Sigmoid colon (tissue), 7 donors: ENCODE data around the gene TAS1R3. TPM values are rescaled to one million over a fixed set of nuclear protein-coding genes. Genes with fewer than 3 reads are reported as not detected.

ENCODE experiments used
- DNase-seq: peaks from one replicate; pipeline ENCODE4 v3.0.0-alpha.2; 2019
- H3K27ac ChIP-seq, 4 donors: fragments of 200-600 bp; sonication (generic); one replicate each; pipeline ENCODE4 v1.5.1; 2016 to 2019; ENCODE audit warnings: mild to moderate bottlenecking in 1 of 4
- H3K27me3 ChIP-seq, 3 donors: fragments of 200-600 bp; sonication (generic); one replicate each; pipeline ENCODE4 v1.5.1; 2019; ENCODE audit warnings: mild to moderate bottlenecking in 1 of 3
- H3K36me3 ChIP-seq, 4 donors: fragments of 200-600 bp; sonication (generic); one replicate each; pipeline ENCODE4 v1.5.1; 2016 to 2019
- H3K4me1 ChIP-seq, 4 donors: fragments of 200-600 bp; sonication (generic); one replicate each; pipeline ENCODE4 v1.5.1; 2017 to 2019
- H3K4me3 ChIP-seq, 4 donors: fragments of 200-600 bp; sonication (generic); one replicate each; pipeline ENCODE4 v1.5.1; 2017 to 2019; ENCODE audit warnings: mild to moderate bottlenecking in 2 of 4, moderate library complexity in 1 of 4
- H3K9me3 ChIP-seq, 4 donors: fragments of 200-600 bp in 3 of 4; sonication (generic) in 3 of 4; one replicate each; pipeline versions ENCODE4 v1.5.1 to v1.6.1; 2013 to 2019
- EP300 ChIP-seq, 4 donors: sonication (generic); formaldehyde crosslinking; IDR thresholded peaks; one replicate each; pipeline ENCODE4 v1.6.1; 2017; ENCODE audit warnings: antibody characterized with exemption in 4 of 4
- POLR2A ChIP-seq, 2 donors: fragments of 450-650 bp; IDR thresholded peaks; one replicate each; pipeline ENCODE4 v1.6.1; 2016; ENCODE audit warnings: antibody characterized with exemption in 2 of 2, mild to moderate bottlenecking in 2 of 2, moderate library complexity in 2 of 2
- POLR2AphosphoS5 ChIP-seq, 4 donors: sonication (generic); formaldehyde crosslinking; IDR thresholded peaks; one replicate each; pipeline ENCODE4 v1.6.1; 2017; ENCODE audit warnings: antibody characterized with exemption in 4 of 4
- WGBS, 2 donors: extraction: QIAGEN DNeasy Blood & Tissue Kit; methylation state at CpG; one replicate each; pipeline ENCODE4 v1.1.7; 2013; 5-methylcytosine and 5-hydroxymethylcytosine counted together
- intact Hi-C: fragments of 100-400 bp; cut with DNase I; formaldehyde crosslinking; loops from one replicate; pipeline ENCODE4 v1.15.1; 2023
- polyA plus RNA-seq, 3 donors: library from polyadenylated mRNA; stranded (reverse); fragments of 200-250 nt; gene quantifications; one replicate each; pipeline ENCODE4 v1.2.3, GENCODE V29; 2013
- total RNA-seq, 4 donors: library from RNA; depleted of rRNA; stranded (reverse); fragments of >200 nt; gene quantifications; one replicate each; pipeline ENCODE4 v1.1.0, GENCODE V29; 2016
- TF ChIP-seq, protein P1 (sequence below), 4 experiments: fragments of 450-650 bp in 3 of 4; fragments of 200-600 bp in 1 of 4; IDR thresholded peaks; one replicate each; pipeline ENCODE4 v1.5.1; 2016 to 2019; ENCODE audit warnings: antibody characterized with exemption in 4 of 4, mild to moderate bottlenecking in 3 of 4, moderate library complexity in 2 of 4
- donor health status: healthy with polysubstance abuse.
- donor health status: Bipolar disorder and iron deficiency.
- donor health status: healthy.

Gene TAS1R3
- total and polyA plus RNA-seq, 7 donors, result 0.60 to 0.64 TPM; not detected in 5

DNA sequence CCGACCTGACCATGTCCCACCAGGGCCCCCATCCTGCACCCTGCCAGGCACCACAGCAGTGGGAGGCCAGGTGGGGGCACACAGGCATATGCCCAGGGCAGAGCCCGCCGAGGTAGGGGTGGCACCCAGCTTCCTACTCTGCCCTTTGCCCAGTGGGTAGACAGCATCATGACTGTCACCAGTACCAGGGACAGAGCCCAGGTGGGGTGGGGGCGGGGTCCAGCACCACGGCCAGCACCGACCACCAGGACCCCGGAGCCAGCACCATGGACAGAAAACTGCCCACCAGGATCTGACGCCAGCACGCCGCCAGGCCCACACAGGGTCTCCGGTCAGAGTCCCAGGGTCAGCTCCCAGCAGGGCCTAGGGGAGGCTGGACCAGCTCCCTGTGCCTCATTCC lies 3.8 kb downstream of the TAS1R3 start:
- Histone ChIP-seq H3K9me3 (no peaks in the 10 kb centered on the region), H3K27me3 (no peaks in the 10 kb centered on the region), H3K36me3 (peaks cover 9 to 41% (median 22%) of the 10 kb centered on the region in 4 donors), H3K4me1 (peaks cover 0 to 7% (median 6%) of the 10 kb centered on the region in 4 donors), H3K27ac (no peak overlapping the region), H3K4me3 (no peak overlapping the region)
- WGBS, 2 donors, result 76 to 80% methylated on average over 11 of the region's 11 CpGs
- no peak for DNase-seq
- intact Hi-C loops, result no loop called here
- TF ChIP-seq, protein P1, sequence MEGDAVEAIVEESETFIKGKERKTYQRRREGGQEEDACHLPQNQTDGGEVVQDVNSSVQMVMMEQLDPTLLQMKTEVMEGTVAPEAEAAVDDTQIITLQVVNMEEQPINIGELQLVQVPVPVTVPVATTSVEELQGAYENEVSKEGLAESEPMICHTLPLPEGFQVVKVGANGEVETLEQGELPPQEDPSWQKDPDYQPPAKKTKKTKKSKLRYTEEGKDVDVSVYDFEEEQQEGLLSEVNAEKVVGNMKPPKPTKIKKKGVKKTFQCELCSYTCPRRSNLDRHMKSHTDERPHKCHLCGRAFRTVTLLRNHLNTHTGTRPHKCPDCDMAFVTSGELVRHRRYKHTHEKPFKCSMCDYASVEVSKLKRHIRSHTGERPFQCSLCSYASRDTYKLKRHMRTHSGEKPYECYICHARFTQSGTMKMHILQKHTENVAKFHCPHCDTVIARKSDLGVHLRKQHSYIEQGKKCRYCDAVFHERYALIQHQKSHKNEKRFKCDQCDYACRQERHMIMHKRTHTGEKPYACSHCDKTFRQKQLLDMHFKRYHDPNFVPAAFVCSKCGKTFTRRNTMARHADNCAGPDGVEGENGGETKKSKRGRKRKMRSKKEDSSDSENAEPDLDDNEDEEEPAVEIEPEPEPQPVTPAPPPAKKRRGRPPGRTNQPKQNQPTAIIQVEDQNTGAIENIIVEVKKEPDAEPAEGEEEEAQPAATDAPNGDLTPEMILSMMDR (IDR thresholded peaks at IDR 0.05), result no peak
- TF ChIP-seq POLR2AphosphoS5 (IDR thresholded peaks at IDR 0.05), result no peak

GRCh38 chr1:1335283-1335682 lies 4.2 kb downstream of the TAS1R3 start:
- intact Hi-C loops, result no loop called here
- H3K27ac ChIP-seq, result no peak overlapping the region
- no peaks in the 10 kb centered on the region for H3K27me3 ChIP-seq
- H3K9me3 ChIP-seq, result no peaks in the 10 kb centered on the region
- H3K4me1 ChIP-seq, result peaks cover 0 to 7% (median 6%) of the 10 kb centered on the region in 4 donors
- TF ChIP-seq EP300 (IDR thresholded peaks at IDR 0.05) (no peak), POLR2AphosphoS5 (IDR thresholded peaks at IDR 0.05) (no peak), POLR2A (IDR thresholded peaks at IDR 0.05) (no peak)
- TF ChIP-seq, protein P1 (IDR thresholded peaks at IDR 0.05), result no peak
- peaks cover 14 to 46% (median 25%) of the 10 kb centered on the region in 4 donors for H3K36me3 ChIP-seq
- H3K4me3 ChIP-seq, result no peak overlapping the region
- DNase-seq, result no peak
- WGBS, 2 donors, result 84 to 86% methylated on average over 16 of the region's 16 CpGs

DNA sequence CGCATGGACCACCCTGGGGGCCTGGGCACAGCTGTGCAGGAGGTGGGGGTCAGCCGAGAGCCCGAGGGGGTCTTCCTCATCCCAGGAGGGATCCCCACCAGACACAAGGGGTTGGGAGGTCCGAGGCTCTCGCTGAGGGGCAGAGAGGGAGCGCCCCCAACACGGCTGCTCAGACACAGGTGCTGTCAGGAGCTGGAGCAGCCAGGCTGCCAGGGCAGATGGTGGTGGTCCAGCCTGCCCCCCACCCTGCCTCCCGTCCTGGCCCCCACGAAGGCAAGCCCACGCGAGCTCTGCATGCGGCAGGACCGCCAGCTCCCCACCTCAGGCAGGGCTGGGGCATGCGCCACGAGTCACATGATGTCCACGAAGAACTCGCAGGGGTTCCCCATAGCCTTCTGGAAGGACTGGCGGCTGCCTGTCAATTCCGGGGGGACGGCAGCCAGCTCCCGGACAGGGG lies 4.7 kb downstream of the TAS1R3 start:
- H3K27me3 ChIP-seq, result no peaks in the 10 kb centered on the region
- peaks cover 16 to 51% (median 27%) of the 10 kb centered on the region in 4 donors for H3K36me3 ChIP-seq
- no peak overlapping the region for H3K4me3 ChIP-seq
- H3K9me3 ChIP-seq, result no peaks in the 10 kb centered on the region
- TF ChIP-seq, protein P1 (IDR thresholded peaks at IDR 0.05), result no peak
- TF ChIP-seq EP300 (IDR thresholded peaks at IDR 0.05), result no peak
- no peak for TF ChIP-seq POLR2A (IDR thresholded peaks at IDR 0.05)
- no peak for TF ChIP-seq POLR2AphosphoS5 (IDR thresholded peaks at IDR 0.05)
- H3K4me1 ChIP-seq, result peaks cover 0 to 4% (median 2%) of the 10 kb centered on the region in 4 donors
- intact Hi-C loops, result no loop called here
- H3K27ac ChIP-seq, result no peak overlapping the region
- no peak for DNase-seq
- 89 to 91% methylated on average over 21 of the region's 21 CpGs for WGBS, 2 donors

- no peaks in the 10 kb centered on the region for H3K27me3 ChIP-seq
- WGBS, 2 donors, result 91 to 92% methylated on average over 26 of the region's 26 CpGs
- no peak for DNase-seq
- no peaks in the 10 kb centered on the region for H3K9me3 ChIP-seq
- intact Hi-C loops, result no loop called here
- no peaks in the 10 kb centered on the region for H3K4me1 ChIP-seq
- no peak overlapping the region for H3K27ac ChIP-seq
- peaks cover 16 to 56% (median 31%) of the 10 kb centered on the region in 4 donors for H3K36me3 ChIP-seq
- TF ChIP-seq EP300 (IDR thresholded peaks at IDR 0.05) (no peak), POLR2A (IDR thresholded peaks at IDR 0.05) (no peak), POLR2AphosphoS5 (IDR thresholded peaks at IDR 0.05) (no peak)
- TF ChIP-seq, protein P1 (IDR thresholded peaks at IDR 0.05), result no peak
- no peak overlapping the region for H3K4me3 ChIP-seq
These were observed 5.4 kb downstream of the TAS1R3 start for GRCh38 chr1:1336446-1336845.
